K562 (cell line): Measurements from ENCODE around the gene HSPB1. TPM values are rescaled to one million over a fixed set of nuclear protein-coding genes. Genes with fewer than 3 reads are reported as not detected.

Source experiments
- BCOR ChIP-seq: fragments of 450-650 bp; IDR thresholded peaks from 2 replicates; pipeline ENCODE4 v1.6.1; 2016
- DACH1 ChIP-seq: fragments of 450-650 bp; IDR thresholded peaks from 2 replicates; pipeline ENCODE4 v1.6.1; 2018; ENCODE audit not compliant: partially characterized antibody
- ELF1 ChIP-seq: fragments of 200-800 bp; sonication (Bioruptor generic); IDR thresholded peaks from 2 replicates; pipeline ENCODE4 v1.6.1; 2016; ENCODE audit warnings: missing genetic modification characterization, missing compliant biosample characterization
- GATA2 ChIP-seq: sonication (generic); formaldehyde crosslinking; IDR thresholded peaks from 2 replicates; pipeline ENCODE4 v1.4.0; 2020; ENCODE audit warnings: mild to moderate bottlenecking, missing genetic modification reagents
- KDM4B ChIP-seq, 2 experiments: fragments of 450-650 bp in 1 of 2; sonication (generic) in 1 of 2; IDR thresholded peaks; 2 replicates each; pipeline ENCODE4 v1.6.1; 2016 to 2017; ENCODE audit warnings: borderline replicate concordance in 2 of 2, antibody characterized with exemption in 1 of 2, low read depth in 1 of 2, mild to moderate bottlenecking in 1 of 2
- MED1 ChIP-seq: sonication (generic); formaldehyde crosslinking; IDR thresholded peaks from 2 replicates; pipeline ENCODE4 v1.8.1; 2023; ENCODE audit warnings: missing genetic modification reagents, borderline replicate concordance
- NR2C1 ChIP-seq, 2 experiments: fragments of 450-650 bp; IDR thresholded peaks; 2 replicates each; pipeline ENCODE4 v1.6.1; 2017; ENCODE audit warnings: mild to moderate bottlenecking in 2 of 2, antibody characterized with exemption in 1 of 2, inconsistent platforms in 1 of 2, missing compliant biosample characterization in 1 of 2, missing genetic modification characterization in 1 of 2
- NR2C2 ChIP-seq, 2 experiments: fragments of 200-800 bp in 1 of 2; sonication (Bioruptor generic) in 1 of 2; sonication (generic) in 1 of 2; formaldehyde crosslinking in 1 of 2; IDR thresholded peaks; 2 replicates each; pipeline versions ENCODE4 v1.6.1 to v1.8.0; 2016 to 2022; ENCODE audit warnings: mild to moderate bottlenecking in 1 of 2, missing compliant biosample characterization in 1 of 2, missing genetic modification characterization in 1 of 2, missing genetic modification reagents in 1 of 2
- PCBP2 ChIP-seq: fragments of 200-400 bp; formaldehyde crosslinking; IDR thresholded peaks from 2 replicates; pipeline ENCODE4 v1.6.1; 2018; ENCODE audit warnings: low read length, low read depth, mild to moderate bottlenecking, moderate library complexity; ENCODE audit not compliant: poor library complexity, severe bottlenecking
- RFX5 ChIP-seq: IDR thresholded peaks from 2 replicates; pipeline ENCODE4 v1.6.1; 2011; ENCODE audit warnings: low read depth, mild to moderate bottlenecking, improper control_type of control experiment, low read length
- SREBF1 ChIP-seq: fragments of 150-350 bp; IDR thresholded peaks from 2 replicates; pipeline ENCODE4 v1.6.1; 2014; ENCODE audit warnings: antibody characterized with exemption, low read depth, low read length, borderline replicate concordance
- ZNF583 ChIP-seq: fragments of 250-450 bp; sonication (Bioruptor Pico); IDR thresholded peaks from 2 replicates; pipeline ENCODE4 v1.4.0; 2020
- ZNF584 ChIP-seq: fragments of 200-800 bp; sonication (Bioruptor generic); IDR thresholded peaks from 2 replicates; pipeline ENCODE4 v1.6.1; 2016; ENCODE audit warnings: low read depth, mild to moderate bottlenecking, missing genetic modification characterization, missing compliant biosample characterization
- polyA plus RNA-seq, 8 experiments: library from polyadenylated mRNA; depleted of rRNA in 4 of 8; stranded (reverse) in 5 of 8; unstranded in 3 of 8; fragments of >200 nt; fragmentation: Nextera tagmentation in 2 of 8; fragmentation: Illumina TruSeq in 1 of 8; extraction: Ambion mirVana in 2 of 8; extraction: Trizol in 1 of 8; gene quantifications; 2 replicates each; pipeline versions ENCODE4 v1.2.1 to v1.2.3, GENCODE V29; 2011 to 2014; ENCODE audit warnings: inconsistent platforms in 1 of 8, missing spikeins in 1 of 8
- total RNA-seq, 7 experiments: library from RNA; depleted of rRNA in 6 of 7; stranded (reverse); fragments of >200 nt in 6 of 7; fragmentation: Illumina TruSeq in 2 of 7; extraction: Trizol in 2 of 7; gene quantifications; 2 replicates each; pipeline versions ENCODE4 v1.2.1 to v1.2.3, GENCODE V29; 2011 to 2021; ENCODE audit warnings: low replicate concordance in 1 of 7
- TF ChIP-seq, protein P1 (sequence below): fragments of 450-650 bp; formaldehyde crosslinking; IDR thresholded peaks from 2 replicates; pipeline ENCODE4 v1.4.0; 2020; ENCODE audit warnings: mild to moderate bottlenecking, moderate library complexity
- TF ChIP-seq, protein P2 (sequence below): fragments of 450-650 bp; IDR thresholded peaks from 2 replicates; pipeline ENCODE4 v1.7.0; 2016; ENCODE audit warnings: borderline replicate concordance
- TF ChIP-seq, protein P3 (sequence below): fragments of 450-650 bp; IDR thresholded peaks from 2 replicates; pipeline ENCODE4 v1.6.1; 2018; ENCODE audit not compliant: partially characterized antibody

HSPB1 gene
- total and polyA plus RNA-seq, 9 of the 15 experiments (the other 6 are each of a cell fraction or from before 2014, with no cell fraction given) = 27.1 to 522 (median 138) TPM

GRCh38 chr7:76262683-76263402 lies 39.6 kb upstream of the HSPB1 start (continued):
- no peak for TF ChIP-seq PCBP2
- TF ChIP-seq, protein P1, sequence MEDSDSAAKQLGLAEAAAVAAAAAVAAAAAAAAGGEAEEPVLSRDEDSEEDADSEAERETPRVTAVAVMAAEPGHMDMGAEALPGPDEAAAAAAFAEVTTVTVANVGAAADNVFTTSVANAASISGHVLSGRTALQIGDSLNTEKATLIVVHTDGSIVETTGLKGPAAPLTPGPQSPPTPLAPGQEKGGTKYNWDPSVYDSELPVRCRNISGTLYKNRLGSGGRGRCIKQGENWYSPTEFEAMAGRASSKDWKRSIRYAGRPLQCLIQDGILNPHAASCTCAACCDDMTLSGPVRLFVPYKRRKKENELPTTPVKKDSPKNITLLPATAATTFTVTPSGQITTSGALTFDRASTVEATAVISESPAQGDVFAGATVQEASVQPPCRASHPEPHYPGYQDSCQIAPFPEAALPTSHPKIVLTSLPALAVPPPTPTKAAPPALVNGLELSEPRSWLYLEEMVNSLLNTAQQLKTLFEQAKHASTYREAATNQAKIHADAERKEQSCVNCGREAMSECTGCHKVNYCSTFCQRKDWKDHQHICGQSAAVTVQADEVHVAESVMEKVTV (CRISPR knock-in tag) = peak; percentile 71
- TF ChIP-seq, protein P2, sequence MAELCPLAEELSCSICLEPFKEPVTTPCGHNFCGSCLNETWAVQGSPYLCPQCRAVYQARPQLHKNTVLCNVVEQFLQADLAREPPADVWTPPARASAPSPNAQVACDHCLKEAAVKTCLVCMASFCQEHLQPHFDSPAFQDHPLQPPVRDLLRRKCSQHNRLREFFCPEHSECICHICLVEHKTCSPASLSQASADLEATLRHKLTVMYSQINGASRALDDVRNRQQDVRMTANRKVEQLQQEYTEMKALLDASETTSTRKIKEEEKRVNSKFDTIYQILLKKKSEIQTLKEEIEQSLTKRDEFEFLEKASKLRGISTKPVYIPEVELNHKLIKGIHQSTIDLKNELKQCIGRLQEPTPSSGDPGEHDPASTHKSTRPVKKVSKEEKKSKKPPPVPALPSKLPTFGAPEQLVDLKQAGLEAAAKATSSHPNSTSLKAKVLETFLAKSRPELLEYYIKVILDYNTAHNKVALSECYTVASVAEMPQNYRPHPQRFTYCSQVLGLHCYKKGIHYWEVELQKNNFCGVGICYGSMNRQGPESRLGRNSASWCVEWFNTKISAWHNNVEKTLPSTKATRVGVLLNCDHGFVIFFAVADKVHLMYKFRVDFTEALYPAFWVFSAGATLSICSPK = 0 out of 2 replicates have a peak, but pooled peaks have one; percentile 68
- no peak for TF ChIP-seq BCOR
- TF ChIP-seq ELF1 (tag) = no peak
- no peak for TF ChIP-seq MED1 (CRISPR knock-in tag)
- no peak for TF ChIP-seq NR2C2 (CRISPR knock-in tag; IDR thresholded peaks at IDR 0.05)
- TF ChIP-seq NR2C2 (tag; IDR thresholded peaks at IDR 0.05) = no peak
- no peak for TF ChIP-seq ZNF583 (CRISPR knock-in tag)
- no peak for TF ChIP-seq SREBF1
- TF ChIP-seq RFX5 = no peak
- TF ChIP-seq NR2C1 (IDR thresholded peaks at IDR 0.05) = no peak
- no peak for TF ChIP-seq NR2C1 (tag; IDR thresholded peaks at IDR 0.05)
- TF ChIP-seq, protein P3, sequence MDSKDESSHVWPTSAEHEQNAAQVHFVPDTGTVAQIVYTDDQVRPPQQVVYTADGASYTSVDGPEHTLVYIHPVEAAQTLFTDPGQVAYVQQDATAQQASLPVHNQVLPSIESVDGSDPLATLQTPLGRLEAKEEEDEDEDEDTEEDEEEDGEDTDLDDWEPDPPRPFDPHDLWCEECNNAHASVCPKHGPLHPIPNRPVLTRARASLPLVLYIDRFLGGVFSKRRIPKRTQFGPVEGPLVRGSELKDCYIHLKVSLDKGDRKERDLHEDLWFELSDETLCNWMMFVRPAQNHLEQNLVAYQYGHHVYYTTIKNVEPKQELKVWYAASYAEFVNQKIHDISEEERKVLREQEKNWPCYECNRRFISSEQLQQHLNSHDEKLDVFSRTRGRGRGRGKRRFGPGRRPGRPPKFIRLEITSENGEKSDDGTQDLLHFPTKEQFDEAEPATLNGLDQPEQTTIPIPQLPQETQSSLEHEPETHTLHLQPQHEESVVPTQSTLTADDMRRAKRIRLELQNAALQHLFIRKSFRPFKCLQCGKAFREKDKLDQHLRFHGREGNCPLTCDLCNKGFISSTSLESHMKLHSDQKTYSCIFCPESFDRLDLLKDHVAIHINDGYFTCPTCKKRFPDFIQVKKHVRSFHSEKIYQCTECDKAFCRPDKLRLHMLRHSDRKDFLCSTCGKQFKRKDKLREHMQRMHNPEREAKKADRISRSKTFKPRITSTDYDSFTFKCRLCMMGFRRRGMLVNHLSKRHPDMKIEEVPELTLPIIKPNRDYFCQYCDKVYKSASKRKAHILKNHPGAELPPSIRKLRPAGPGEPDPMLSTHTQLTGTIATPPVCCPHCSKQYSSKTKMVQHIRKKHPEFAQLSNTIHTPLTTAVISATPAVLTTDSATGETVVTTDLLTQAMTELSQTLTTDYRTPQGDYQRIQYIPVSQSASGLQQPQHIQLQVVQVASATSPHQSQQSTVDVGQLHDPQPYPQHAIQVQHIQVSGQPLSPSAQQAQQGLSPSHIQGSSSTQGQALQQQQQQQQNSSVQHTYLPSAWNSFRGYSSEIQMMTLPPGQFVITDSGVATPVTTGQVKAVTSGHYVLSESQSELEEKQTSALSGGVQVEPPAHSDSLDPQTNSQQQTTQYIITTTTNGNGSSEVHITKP = peak; percentile 28
- no peak for TF ChIP-seq GATA2 (CRISPR knock-in tag)
- TF ChIP-seq ZNF584 (CRISPR knock-in tag) = no peak
- no peak for TF ChIP-seq DACH1
- TF ChIP-seq KDM4B (IDR thresholded peaks at IDR 0.05; ENCODE audit: borderline replicate concordance in 2 of 2, low read depth in 1 of 2) = no peak
- TF ChIP-seq, all 486 proteins: peak for 27
